Measurements from ENCODE around the gene CAMK2B.

Gene CAMK2B

DNA sequence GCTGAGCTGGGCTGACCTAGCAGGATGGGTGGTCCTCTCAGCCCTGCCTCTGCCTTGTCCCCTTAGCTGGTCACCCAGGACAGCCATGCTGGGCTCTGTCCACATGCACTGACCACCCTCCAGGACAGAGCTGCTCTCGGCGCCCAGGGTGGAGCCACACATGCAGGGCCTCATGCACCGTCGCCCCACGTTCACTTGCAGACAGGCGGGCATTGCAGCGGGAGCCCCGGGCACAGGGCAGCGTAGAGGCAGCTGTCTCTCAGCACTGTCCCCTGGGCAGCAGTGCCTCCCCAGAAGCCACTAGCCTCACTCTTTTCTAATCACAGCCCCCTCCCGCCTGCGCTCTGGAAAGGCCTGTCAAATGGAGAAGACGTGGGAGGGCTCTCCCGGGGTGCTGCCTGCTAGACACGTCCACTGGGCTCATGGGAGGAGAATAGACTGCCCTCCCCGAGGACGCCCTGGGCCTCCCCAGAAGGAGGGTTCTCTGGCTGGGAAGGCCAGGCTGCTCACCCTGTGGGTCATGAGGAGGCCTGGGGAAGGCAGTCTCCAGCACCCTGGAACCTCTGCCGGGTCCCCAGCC, 87.2 kb downstream of the CAMK2B start:
- Histone ChIP-seq H3K36me3 (ENCODE audit: insufficient read depth, low read length) (no peaks in the 10 kb centered on the region), H3K79me2 (ENCODE audit: insufficient read depth, low read length) (no peaks in the 10 kb centered on the region), H3K27ac (ENCODE audit: low read depth, low read length, poor library complexity, severe bottlenecking) (no peak overlapping the region), H3F3A (ENCODE audit: insufficient read depth, low read length) (no peaks in the 10 kb centered on the region), H3K27me3 (ENCODE audit: insufficient read depth, low read length) (peaks cover 40% of the 10 kb centered on the region), H3K4me1 (ENCODE audit: insufficient read depth, low read length, severe bottlenecking) (peaks cover 9% of the 10 kb centered on the region), H3K9ac (ENCODE audit: low read length) (no peak overlapping the region), H3K4me3 (ENCODE audit: low read depth, low read length, poor library complexity, severe bottlenecking) (no peak overlapping the region), H2AFZ (ENCODE audit: low read length) (no peak overlapping the region), H3K9me3 (ENCODE audit: low read length) (no peaks in the 10 kb centered on the region), H4K20me1 (ENCODE audit: insufficient read depth, low read length) (no peaks in the 10 kb centered on the region), H3K9me2 (ENCODE audit: low read depth, low read length) (no peaks in the 10 kb centered on the region), H3K4me2 (ENCODE audit: low read length) (no peak overlapping the region)
- TF ChIP-seq EZH2 (IDR thresholded peaks at IDR 0.05; ENCODE audit: borderline replicate concordance, low read length) (no peak), CTCF (IDR thresholded peaks at IDR 0.05; ENCODE audit: low read length) (no peak)

DNA sequence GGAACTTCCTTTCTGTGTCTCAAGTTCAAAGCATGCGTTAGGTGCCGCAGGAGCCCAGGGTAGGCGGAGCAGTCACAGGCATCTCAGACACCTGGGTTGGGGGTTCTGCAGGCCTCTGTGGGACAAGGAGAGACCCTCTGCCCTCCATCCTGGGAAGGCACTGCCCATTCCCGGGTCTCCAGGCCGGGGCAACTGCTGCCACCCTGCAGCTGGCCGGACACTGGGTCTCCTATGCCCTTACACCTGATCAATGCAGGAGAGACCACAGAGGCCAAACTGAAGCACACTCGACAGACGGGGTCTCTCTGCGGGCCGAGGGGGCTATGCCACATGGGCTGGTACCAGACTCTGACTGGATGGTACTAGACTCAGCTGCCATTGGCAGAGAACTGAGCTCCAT, 87.7 kb downstream of the CAMK2B start:
- Histone ChIP-seq H3K4me3 (ENCODE audit: low read depth, low read length, poor library complexity, severe bottlenecking) (no peak overlapping the region), H3F3A (ENCODE audit: insufficient read depth, low read length) (no peaks in the 10 kb centered on the region), H3K9me3 (ENCODE audit: low read length) (no peaks in the 10 kb centered on the region), H3K27me3 (ENCODE audit: insufficient read depth, low read length) (peaks cover 42% of the 10 kb centered on the region), H3K4me1 (ENCODE audit: insufficient read depth, low read length, severe bottlenecking) (peaks cover 9% of the 10 kb centered on the region), H3K36me3 (ENCODE audit: insufficient read depth, low read length) (no peaks in the 10 kb centered on the region), H3K9me2 (ENCODE audit: low read depth, low read length) (no peaks in the 10 kb centered on the region), H3K4me2 (ENCODE audit: low read length) (no peak overlapping the region), H3K9ac (ENCODE audit: low read length) (no peak overlapping the region), H4K20me1 (ENCODE audit: insufficient read depth, low read length) (no peaks in the 10 kb centered on the region), H2AFZ (ENCODE audit: low read length) (no peak overlapping the region), H3K27ac (ENCODE audit: low read depth, low read length, poor library complexity, severe bottlenecking) (no peak overlapping the region), H3K79me2 (ENCODE audit: insufficient read depth, low read length) (no peaks in the 10 kb centered on the region)
- TF ChIP-seq EZH2 (IDR thresholded peaks at IDR 0.05; ENCODE audit: borderline replicate concordance, low read length) (no peak), CTCF (IDR thresholded peaks at IDR 0.05; ENCODE audit: low read length) (no peak)

DNA sequence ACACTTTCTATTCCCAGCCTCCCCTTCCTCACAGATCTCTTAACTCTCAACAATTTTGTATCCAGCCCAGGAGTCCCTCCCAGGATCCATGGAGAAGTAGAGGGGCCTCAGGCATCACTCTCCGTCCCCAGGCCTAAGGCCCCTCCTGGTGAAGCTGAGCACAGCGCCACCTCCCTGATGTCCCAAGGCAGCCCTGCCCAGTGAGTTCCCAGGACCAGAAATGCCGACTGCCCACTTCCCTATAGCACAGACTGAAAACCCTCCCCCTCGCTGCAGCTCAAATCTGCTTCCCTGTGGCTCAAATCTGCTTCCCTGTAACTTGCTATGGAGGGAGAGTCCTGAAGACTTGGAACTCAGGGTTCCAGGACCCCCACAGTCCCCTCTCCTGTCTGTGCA, 89.1 kb downstream of the CAMK2B start:
- no peaks in the 10 kb centered on the region for H3K9me3 ChIP-seq (ENCODE audit: low read length)
- H3K27ac ChIP-seq (ENCODE audit: low read depth, low read length, poor library complexity, severe bottlenecking), result no peak overlapping the region
- H3K27me3 ChIP-seq (ENCODE audit: insufficient read depth, low read length), result peaks cover 42% of the 10 kb centered on the region
- H3K4me3 ChIP-seq (ENCODE audit: low read depth, low read length, poor library complexity, severe bottlenecking), result no peak overlapping the region
- no peak overlapping the region for H2AFZ ChIP-seq (ENCODE audit: low read length)
- no peaks in the 10 kb centered on the region for H4K20me1 ChIP-seq (ENCODE audit: insufficient read depth, low read length)
- no peak overlapping the region for H3K4me2 ChIP-seq (ENCODE audit: low read length)
- no peak overlapping the region for H3K9ac ChIP-seq (ENCODE audit: low read length)
- H3K4me1 ChIP-seq (ENCODE audit: insufficient read depth, low read length, severe bottlenecking), result peaks cover 7% of the 10 kb centered on the region
- no peaks in the 10 kb centered on the region for H3K36me3 ChIP-seq (ENCODE audit: insufficient read depth, low read length)
- H3K79me2 ChIP-seq (ENCODE audit: insufficient read depth, low read length), result no peaks in the 10 kb centered on the region
- TF ChIP-seq CTCF (IDR thresholded peaks at IDR 0.05; ENCODE audit: low read length), result no peak
- TF ChIP-seq EZH2 (IDR thresholded peaks at IDR 0.05; ENCODE audit: borderline replicate concordance, low read length), result no peak
- H3F3A ChIP-seq (ENCODE audit: insufficient read depth, low read length), result no peaks in the 10 kb centered on the region
- H3K9me2 ChIP-seq (ENCODE audit: low read depth, low read length), result no peaks in the 10 kb centered on the region
